ENCODE measurements around the gene RPA3. TPM values are rescaled to one million over a fixed set of nuclear protein-coding genes. Genes with fewer than 3 reads are reported as not detected.
A peak's percentile ranks its signal among the peaks of the same experiment; 100 is the strongest.

RPA3 gene
- total and polyA plus RNA-seq, 9 of the 15 experiments (the other 6 are each of a cell fraction or from before 2014, with no cell fraction given): 68.5 to 265 (median 125) TPM

DNA sequence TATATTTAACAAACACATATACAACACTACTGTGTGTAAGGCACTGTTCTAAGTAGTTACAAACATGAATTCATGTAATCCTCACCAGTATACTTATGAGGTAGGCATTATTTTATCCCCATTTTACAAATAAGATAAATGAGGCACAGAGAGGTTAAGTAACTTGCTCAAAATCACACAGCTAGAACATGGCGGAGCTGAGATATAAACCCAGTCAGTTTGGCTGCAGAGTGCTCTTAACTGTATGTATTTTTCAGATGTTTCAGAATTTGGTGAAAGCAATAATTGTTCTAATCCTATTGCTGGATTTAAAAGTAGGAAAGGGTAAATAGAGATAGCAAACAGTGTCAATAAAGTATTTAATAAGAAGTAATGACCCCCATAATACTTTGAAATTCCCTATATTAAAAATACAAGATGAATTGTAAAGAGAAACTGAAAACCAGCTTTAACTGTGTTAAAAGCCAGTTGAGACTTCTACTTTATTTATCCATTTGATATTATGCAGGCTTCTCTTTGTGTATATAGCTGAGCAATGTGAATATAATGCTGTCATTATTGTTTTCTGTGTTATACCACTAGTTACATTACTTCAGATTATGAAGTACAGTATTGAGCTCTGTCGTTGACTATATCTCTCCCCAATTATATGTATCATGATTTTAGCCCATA is 32.3 kb upstream of the RPA3 start (continued):
- TF ChIP-seq, protein P1, sequence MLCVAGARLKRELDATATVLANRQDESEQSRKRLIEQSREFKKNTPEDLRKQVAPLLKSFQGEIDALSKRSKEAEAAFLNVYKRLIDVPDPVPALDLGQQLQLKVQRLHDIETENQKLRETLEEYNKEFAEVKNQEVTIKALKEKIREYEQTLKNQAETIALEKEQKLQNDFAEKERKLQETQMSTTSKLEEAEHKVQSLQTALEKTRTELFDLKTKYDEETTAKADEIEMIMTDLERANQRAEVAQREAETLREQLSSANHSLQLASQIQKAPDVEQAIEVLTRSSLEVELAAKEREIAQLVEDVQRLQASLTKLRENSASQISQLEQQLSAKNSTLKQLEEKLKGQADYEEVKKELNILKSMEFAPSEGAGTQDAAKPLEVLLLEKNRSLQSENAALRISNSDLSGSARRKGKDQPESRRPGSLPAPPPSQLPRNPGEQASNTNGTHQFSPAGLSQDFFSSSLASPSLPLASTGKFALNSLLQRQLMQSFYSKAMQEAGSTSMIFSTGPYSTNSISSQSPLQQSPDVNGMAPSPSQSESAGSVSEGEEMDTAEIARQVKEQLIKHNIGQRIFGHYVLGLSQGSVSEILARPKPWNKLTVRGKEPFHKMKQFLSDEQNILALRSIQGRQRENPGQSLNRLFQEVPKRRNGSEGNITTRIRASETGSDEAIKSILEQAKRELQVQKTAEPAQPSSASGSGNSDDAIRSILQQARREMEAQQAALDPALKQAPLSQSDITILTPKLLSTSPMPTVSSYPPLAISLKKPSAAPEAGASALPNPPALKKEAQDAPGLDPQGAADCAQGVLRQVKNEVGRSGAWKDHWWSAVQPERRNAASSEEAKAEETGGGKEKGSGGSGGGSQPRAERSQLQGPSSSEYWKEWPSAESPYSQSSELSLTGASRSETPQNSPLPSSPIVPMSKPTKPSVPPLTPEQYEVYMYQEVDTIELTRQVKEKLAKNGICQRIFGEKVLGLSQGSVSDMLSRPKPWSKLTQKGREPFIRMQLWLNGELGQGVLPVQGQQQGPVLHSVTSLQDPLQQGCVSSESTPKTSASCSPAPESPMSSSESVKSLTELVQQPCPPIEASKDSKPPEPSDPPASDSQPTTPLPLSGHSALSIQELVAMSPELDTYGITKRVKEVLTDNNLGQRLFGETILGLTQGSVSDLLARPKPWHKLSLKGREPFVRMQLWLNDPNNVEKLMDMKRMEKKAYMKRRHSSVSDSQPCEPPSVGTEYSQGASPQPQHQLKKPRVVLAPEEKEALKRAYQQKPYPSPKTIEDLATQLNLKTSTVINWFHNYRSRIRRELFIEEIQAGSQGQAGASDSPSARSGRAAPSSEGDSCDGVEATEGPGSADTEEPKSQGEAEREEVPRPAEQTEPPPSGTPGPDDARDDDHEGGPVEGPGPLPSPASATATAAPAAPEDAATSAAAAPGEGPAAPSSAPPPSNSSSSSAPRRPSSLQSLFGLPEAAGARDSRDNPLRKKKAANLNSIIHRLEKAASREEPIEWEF (CRISPR knock-in tag; IDR thresholded peaks at IDR 0.05): no peak
- no peak for TF ChIP-seq ZMIZ1 (IDR thresholded peaks at IDR 0.05; ENCODE audit: low read depth in 2 of 2, low read length in 2 of 2)
- no peak for TF ChIP-seq TRIM28 (IDR thresholded peaks at IDR 0.05)
- peak; percentile 56; the same call in 1 of the 2 replicates for TF ChIP-seq ADNP (tag; IDR thresholded peaks at IDR 0.05)
- no peak for TF ChIP-seq POU5F1 (IDR thresholded peaks at IDR 0.05; ENCODE audit: borderline replicate concordance, low read depth, low read length, partially characterized antibody)
- TF ChIP-seq PTTG1 (tag; IDR thresholded peaks at IDR 0.05; ENCODE audit: low read depth): no peak
- TF ChIP-seq FOSL1 (tag; conservative IDR thresholded peaks at IDR 0.05): no peak
- 0 out of 4 replicates have a peak, but pooled peaks of 1 of the 2 experiments have one; percentile 39 for TF ChIP-seq RCOR1 (IDR thresholded peaks at IDR 0.05; ENCODE audit: borderline replicate concordance in 1 of 2, low read depth in 2 of 2, low read length in 2 of 2)
- no peak for TF ChIP-seq PRMT5 (CRISPR knock-in tag; IDR thresholded peaks at IDR 0.05)
- no peak for TF ChIP-seq DLX4 (CRISPR knock-in tag; IDR thresholded peaks at IDR 0.05)
- no peak for TF ChIP-seq IRF2 (CRISPR knock-in tag; IDR thresholded peaks at IDR 0.05)
- 0 out of 2 replicates have a peak, but pooled peaks have one; percentile 17 for TF ChIP-seq HDAC2 (IDR thresholded peaks at IDR 0.05)
- TF ChIP-seq CBFA2T2 (conservative IDR thresholded peaks at IDR 0.05): no peak
- 0 out of 4 replicates have a peak, but pooled peaks of 1 of the 2 experiments have one; percentile 26 for TF ChIP-seq KDM1A (IDR thresholded peaks at IDR 0.05)
- peak; percentile 96 for TF ChIP-seq RBM25 (IDR thresholded peaks at IDR 0.05; ENCODE audit: low read depth, low read length, severe bottlenecking)
- TF ChIP-seq MYNN (IDR thresholded peaks at IDR 0.05): no peak
- no peak for TF ChIP-seq MYNN (CRISPR knock-in tag; IDR thresholded peaks at IDR 0.05)
- no peak for TF ChIP-seq ZNF830 (CRISPR knock-in tag; IDR thresholded peaks at IDR 0.05)
- peak; percentile 82 for TF ChIP-seq ZFP36 (IDR thresholded peaks at IDR 0.05; ENCODE audit: low read depth, low read length, partially characterized antibody)
- no peak for TF ChIP-seq CHD2 (IDR thresholded peaks at IDR 0.05; ENCODE audit: low read depth, low read length)
- no peak for TF ChIP-seq SLC30A9 (CRISPR knock-in tag; IDR thresholded peaks at IDR 0.05)
